Measurements from ENCODE around the gene TMEM170A. TPM values are rescaled to one million over a fixed set of nuclear protein-coding genes. Genes with fewer than 3 reads are reported as not detected.
"Not testable (repeated sequence)": the region's sequence is repeated elsewhere in the genome, so short reads cannot be mapped to it uniquely, and the experiment has no call there.

The TMEM170A gene
- total and polyA plus RNA-seq, 2 experiments from 2014 or later: 21.1 to 43.6 TPM

- WGBS (ENCODE audit: low lambda C conversion rate, missing lambda C conversion rate): 95% methylated on average over 5 of the region's 5 CpGs
- Histone ChIP-seq H3K79me2 (peaks cover 98% of the 10 kb centered on the region), H3K4me3 (no peak overlapping the region), H3K4me1 (ENCODE audit: insufficient read depth) (peaks cover 17% of the 10 kb centered on the region), H3K36me3 (replicated peaks; ENCODE audit: insufficient read depth, low read depth) (no peaks in the 10 kb centered on the region), H2AFZ (no peak overlapping the region), H4K20me1 (ENCODE audit: insufficient read depth, poor library complexity, severe bottlenecking) (peaks cover 61% of the 10 kb centered on the region), H3K27ac (no peak overlapping the region), H3K9me3 (ENCODE audit: low read depth) (no peaks in the 10 kb centered on the region), H3K27me3 (no peaks in the 10 kb centered on the region), H3K4me2 (peak overlapping the region; percentile 13), H3K9me2 (replicated peaks; ENCODE audit: insufficient read depth) (no peaks in the 10 kb centered on the region)
- no peak for DNase-seq (ENCODE audit: low spot score)
- TF ChIP-seq EZH2 (IDR thresholded peaks at IDR 0.05; ENCODE audit: borderline replicate concordance) (no peak), EZH2phosphoT487 (IDR thresholded peaks at IDR 0.05; ENCODE audit: low read depth, severe bottlenecking, unreplicated experiment) (no peak), CTCF (IDR thresholded peaks at IDR 0.05; ENCODE audit: poor library complexity) (no peak)
Measured at GRCh38 chr16:75457485-75458021, 6.9 kb downstream of the TMEM170A start.

GRCh38 chr16:75456971-75457370 lies 7.5 kb downstream of the TMEM170A start:
- Histone ChIP-seq H3K79me2 (peaks cover 98% of the 10 kb centered on the region), H3K27ac (no peak overlapping the region), H3K4me1 (ENCODE audit: insufficient read depth) (peaks cover 20% of the 10 kb centered on the region), H2AFZ (no peak overlapping the region), H3K27me3 (no peaks in the 10 kb centered on the region), H3K4me2 (no peak overlapping the region), H3K4me3 (no peak overlapping the region), H3K36me3 (replicated peaks; ENCODE audit: insufficient read depth, low read depth) (no peaks in the 10 kb centered on the region), H3K9me3 (ENCODE audit: low read depth) (no peaks in the 10 kb centered on the region), H4K20me1 (ENCODE audit: insufficient read depth, poor library complexity, severe bottlenecking) (peaks cover 57% of the 10 kb centered on the region), H3K9me2 (replicated peaks; ENCODE audit: insufficient read depth) (no peaks in the 10 kb centered on the region)
- DNase-seq (ENCODE audit: low spot score): no peak
- no peak for TF ChIP-seq CTCF (IDR thresholded peaks at IDR 0.05; ENCODE audit: poor library complexity)
- no peak for TF ChIP-seq EZH2 (IDR thresholded peaks at IDR 0.05; ENCODE audit: borderline replicate concordance)
- no peak for TF ChIP-seq EZH2phosphoT487 (IDR thresholded peaks at IDR 0.05; ENCODE audit: low read depth, severe bottlenecking, unreplicated experiment)
- WGBS (ENCODE audit: low lambda C conversion rate, missing lambda C conversion rate): 68% methylated on average over 1 of the region's 1 CpG

- not testable (repeated sequence) for H3K4me3 ChIP-seq; H3K9me3 ChIP-seq (ENCODE audit: low read depth); H3K27ac ChIP-seq; H3K9me2 ChIP-seq (replicated peaks; ENCODE audit: insufficient read depth); H3K36me3 ChIP-seq (replicated peaks; ENCODE audit: insufficient read depth, low read depth); DNase-seq (ENCODE audit: low spot score); H3K27me3 ChIP-seq; H3K4me2 ChIP-seq; H2AFZ ChIP-seq
- H4K20me1 ChIP-seq (ENCODE audit: insufficient read depth, poor library complexity, severe bottlenecking): peaks cover 52% of the 10 kb centered on the region
- H3K4me1 ChIP-seq (ENCODE audit: insufficient read depth): peaks cover 15% of the 10 kb centered on the region
- peaks cover 98% of the 10 kb centered on the region for H3K79me2 ChIP-seq
- 100% methylated on average over 4 of the region's 4 CpGs for WGBS (ENCODE audit: low lambda C conversion rate, missing lambda C conversion rate)
Measured at GRCh38 chr16:75456486-75456885, 8.0 kb downstream of the TMEM170A start.

GRCh38 chr16:75455677-75456076 lies 8.8 kb downstream of the TMEM170A start:
- H3K4me2 ChIP-seq: no peak overlapping the region
- peaks cover 10% of the 10 kb centered on the region for H3K4me1 ChIP-seq (ENCODE audit: insufficient read depth)
- TF ChIP-seq CTCF (IDR thresholded peaks at IDR 0.05; ENCODE audit: poor library complexity): no peak
- TF ChIP-seq EZH2phosphoT487 (IDR thresholded peaks at IDR 0.05; ENCODE audit: low read depth, severe bottlenecking, unreplicated experiment): no peak
- TF ChIP-seq EZH2 (IDR thresholded peaks at IDR 0.05; ENCODE audit: borderline replicate concordance): no peak
- H3K27me3 ChIP-seq: no peaks in the 10 kb centered on the region
- no peak overlapping the region for H3K4me3 ChIP-seq
- H3K79me2 ChIP-seq: peaks cover 98% of the 10 kb centered on the region
- no peak overlapping the region for H2AFZ ChIP-seq
- DNase-seq (ENCODE audit: low spot score): no peak
- no peaks in the 10 kb centered on the region for H3K36me3 ChIP-seq (replicated peaks; ENCODE audit: insufficient read depth, low read depth)
- 67% methylated on average over 5 of the region's 5 CpGs for WGBS (ENCODE audit: low lambda C conversion rate, missing lambda C conversion rate)
- peaks cover 45% of the 10 kb centered on the region for H4K20me1 ChIP-seq (ENCODE audit: insufficient read depth, poor library complexity, severe bottlenecking)
- H3K9me3 ChIP-seq (ENCODE audit: low read depth): no peaks in the 10 kb centered on the region
- no peaks in the 10 kb centered on the region for H3K9me2 ChIP-seq (replicated peaks; ENCODE audit: insufficient read depth)
- H3K27ac ChIP-seq: no peak overlapping the region
